Stimulated activated CD8-positive, alpha-beta memory T cell treated with anti-CD3 and anti-CD28 coated beads, Interleukin-7, amount 100 ng/mL, for 24 hours (primary cell): ENCODE results near the gene CCR8.
"Not testable (repeated sequence)": the region's sequence is repeated elsewhere in the genome, so short reads cannot be mapped to it uniquely, and the experiment has no call there.

Experiments
- DNase-seq: peaks from one replicate; pipeline ENCODE4 v3.0.0-alpha.2; 2020; ENCODE audit warnings: low read depth

CCR8 gene

DNA sequence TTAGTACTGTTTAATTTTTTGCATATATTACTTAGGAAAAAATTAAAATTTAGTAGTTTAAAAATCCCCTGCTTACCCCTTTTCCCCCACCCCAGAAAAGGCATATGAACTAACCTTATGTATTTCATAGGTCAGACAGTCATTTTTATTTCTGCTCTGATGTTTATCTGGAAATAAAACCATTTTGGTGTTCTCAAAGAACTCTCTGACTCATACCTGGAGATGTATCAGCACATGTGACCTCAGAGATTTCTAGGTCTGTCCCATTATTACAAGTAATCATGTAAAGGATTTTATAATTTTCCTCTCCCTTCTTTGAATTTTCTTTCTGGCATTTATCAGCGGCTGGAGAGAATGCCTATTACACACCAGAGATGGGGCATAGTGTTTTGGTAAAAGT, 14.1 kb upstream of the CCR8 start:
- no peak for DNase-seq

DNA sequence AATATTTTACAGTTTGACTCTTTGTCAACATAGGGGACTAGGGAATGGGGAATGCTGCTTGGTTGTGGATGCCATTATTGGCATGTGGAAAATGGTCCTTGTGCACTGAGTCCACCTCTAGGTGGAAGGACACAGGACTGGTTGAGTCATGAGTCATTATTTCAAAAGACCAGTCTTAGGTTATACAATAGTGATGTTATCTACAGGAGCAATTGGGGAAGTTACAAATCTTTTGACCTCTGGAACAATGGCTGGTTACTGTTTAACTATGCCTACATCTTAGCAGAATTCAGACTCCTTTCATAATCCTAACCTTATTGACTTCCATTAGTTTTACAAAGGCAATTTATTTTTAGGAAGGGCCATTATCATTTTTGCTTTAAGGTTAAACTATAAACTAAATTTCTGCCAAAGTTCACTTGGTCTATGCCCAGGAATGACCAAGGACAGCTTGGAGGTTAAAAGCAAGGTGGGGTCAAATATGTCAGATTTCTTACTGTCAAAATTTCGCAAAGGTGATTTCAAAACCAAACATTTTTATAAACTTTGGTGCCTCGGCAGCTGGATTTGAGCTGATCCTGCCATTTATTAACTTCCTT, 11.8 kb upstream of the CCR8 start:
- DNase-seq, result no peak

DNA sequence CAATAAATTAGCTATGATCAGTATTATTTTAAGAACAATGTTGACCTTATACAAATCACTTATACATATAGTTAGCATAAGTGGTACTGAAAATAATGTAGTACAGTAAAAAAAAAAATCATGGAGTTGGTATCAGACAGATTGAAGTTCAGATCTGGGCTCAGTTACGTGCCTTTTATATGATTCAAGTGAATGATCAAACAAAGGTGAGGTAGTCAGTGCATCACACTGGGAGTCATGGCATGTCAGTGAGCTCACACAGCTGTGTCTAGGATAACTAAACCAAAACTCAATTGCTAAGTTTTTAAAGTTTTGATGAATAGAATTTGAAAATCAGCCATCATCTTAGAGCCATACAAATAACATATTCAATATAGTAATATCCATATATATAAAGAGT, 11.2 kb upstream of the CCR8 start:
- DNase-seq, result no peak

DNA sequence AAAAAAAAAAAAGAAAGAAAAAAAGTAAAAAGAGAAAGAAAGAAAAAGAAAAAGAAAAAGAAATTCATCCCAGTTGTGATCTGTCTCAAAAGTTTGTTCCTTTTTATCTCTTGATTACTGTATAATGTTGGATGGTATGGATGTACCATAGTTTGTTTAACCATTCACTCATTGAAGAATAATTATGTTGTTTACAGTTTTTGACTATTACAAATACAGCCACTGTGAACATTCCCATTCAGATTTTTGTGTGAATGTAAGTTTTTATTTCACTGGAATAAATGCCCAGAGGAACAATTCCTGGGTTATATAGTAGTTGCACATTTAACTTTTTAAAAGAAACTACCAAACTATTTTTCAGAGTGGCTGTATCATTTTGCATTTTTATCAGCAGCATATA, 10.3 kb upstream of the CCR8 start:
- DNase-seq, result no peak

DNA sequence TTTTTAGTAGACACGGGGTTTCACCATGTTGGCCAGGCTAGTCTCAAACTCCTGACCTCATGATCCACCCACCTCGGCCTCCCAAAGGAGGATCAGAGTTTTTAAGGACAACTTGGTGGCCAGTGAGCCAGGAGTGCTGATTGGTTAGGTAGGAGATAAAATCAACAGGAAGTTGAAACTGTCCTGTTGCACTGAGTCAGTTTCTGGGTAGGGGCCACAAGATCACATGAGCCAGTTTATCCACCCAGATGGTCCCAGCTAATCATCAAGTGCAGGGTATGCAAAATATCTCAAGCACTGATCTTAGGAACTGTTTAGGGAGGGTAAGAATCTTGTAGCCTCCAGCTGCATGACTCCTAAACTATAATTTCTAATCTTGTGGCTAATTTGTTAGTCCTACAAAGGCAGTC, 7.9 kb upstream of the CCR8 start:
- not testable (repeated sequence) for DNase-seq

DNA sequence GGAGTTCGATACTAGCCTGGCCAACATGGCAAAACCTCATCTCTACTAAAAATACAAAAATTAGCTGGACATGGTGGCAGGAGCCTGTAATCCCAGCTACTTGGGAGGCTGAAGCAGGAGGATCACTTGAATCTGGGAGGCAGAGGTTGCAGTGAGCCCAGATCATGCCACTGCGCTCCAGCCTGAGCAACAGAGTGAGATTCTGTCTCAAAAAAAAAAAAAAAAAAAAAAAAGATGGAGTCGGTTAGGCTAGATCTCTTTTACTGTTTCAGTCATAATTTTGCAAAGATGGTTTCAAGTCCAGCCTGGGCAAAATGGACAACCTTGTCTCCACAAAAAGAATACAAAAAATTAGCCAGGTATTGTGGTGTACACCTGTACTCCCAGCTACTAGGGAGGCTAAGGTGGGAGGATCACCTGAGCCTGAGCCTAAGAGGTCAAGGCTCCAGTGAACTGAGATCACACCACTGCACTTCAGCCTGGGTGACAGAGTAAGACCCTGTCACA, 7.2 kb upstream of the CCR8 start:
- DNase-seq, result not testable (repeated sequence)

DNA sequence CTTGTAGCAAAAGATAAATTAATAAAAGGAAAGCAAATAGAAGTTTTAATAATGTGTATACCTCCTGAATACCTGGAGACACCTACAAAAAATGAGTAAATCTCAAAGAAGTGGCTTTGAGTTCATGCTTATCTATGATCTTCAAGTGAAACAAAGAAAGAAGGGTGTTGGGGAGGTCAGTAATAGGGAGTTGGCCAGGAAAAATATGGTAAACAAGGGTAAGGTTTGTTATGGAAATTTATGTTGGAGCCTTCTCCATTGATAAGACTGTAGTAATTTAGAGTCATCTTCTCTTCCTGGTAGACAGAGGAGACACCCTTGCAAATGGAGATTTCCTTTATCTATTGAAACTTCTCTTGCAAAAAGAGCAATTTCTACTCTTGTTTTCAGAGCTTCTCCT, 6.6 kb upstream of the CCR8 start:
- no peak for DNase-seq

DNA sequence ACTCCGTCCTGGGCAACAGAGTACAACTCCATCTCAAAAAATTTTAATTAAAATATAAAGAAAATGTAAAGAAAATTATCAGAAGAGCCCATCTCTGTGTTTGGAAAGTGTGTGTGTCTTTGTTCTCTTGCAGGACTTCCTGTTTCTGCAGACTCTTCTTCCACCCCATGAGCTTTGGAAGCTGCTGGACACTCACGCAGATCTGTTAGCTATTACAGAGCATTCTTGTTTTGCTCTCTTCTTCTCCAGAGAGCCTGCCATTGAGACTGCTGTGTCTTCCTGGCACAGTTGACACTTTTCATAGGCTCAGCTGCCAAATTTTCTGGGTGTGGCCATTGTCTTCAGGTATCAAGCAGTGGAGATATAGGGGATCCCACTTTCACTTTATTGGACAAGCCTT, 6.0 kb upstream of the CCR8 start:
- DNase-seq, result no peak

DNA sequence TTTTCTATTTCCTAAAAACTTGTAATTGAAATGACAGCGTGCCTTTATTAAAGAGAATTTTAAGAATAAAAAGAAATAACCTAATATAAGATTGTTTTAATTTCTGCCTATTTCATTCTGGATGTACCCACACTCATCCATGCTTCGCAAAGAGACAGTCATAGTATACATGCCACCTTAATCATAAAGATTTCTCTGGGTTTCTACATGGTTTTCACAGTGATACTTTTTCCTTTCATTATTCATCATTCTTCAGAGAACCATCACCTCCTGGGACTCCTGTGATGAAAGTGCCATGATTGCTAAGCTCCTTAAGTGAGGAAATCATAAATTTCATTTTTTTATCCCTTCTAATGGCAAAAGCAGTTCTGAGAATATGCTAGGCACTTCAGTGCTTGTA, 4.3 kb upstream of the CCR8 start:
- no peak for DNase-seq

DNA sequence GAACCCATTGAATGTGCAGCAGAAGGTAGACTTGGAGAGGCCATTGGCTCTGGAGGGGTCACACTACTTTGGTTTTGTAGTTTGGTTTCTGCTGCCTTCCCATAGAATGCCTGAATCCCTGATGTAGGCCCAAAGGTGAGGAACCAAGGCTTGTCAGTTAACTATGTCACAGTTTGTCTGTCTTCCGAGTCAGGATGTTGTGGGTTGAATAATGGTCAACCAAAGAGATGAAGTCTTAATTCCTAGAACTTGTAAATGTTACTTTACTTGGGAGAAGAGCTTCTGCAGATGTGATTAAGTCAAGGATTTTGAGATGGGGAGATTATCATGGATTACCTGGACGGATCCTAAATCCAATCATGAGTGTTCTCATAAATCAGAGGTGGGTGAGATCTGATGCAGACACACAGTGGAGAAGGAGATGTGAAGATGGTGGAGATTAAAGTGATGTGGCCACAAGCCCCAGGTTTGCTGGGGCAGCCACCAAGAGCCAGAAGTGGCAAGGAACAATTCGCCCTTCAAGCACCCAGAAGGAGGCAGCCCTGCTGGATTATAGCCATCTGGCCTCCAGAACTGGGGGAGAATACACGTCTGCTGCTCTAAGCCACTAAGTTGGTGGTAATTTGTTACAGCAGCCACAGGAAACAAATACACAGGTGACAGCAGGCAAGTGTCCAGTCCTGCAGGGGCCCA, 2.3 kb upstream of the CCR8 start:
- no peak for DNase-seq

DNA sequence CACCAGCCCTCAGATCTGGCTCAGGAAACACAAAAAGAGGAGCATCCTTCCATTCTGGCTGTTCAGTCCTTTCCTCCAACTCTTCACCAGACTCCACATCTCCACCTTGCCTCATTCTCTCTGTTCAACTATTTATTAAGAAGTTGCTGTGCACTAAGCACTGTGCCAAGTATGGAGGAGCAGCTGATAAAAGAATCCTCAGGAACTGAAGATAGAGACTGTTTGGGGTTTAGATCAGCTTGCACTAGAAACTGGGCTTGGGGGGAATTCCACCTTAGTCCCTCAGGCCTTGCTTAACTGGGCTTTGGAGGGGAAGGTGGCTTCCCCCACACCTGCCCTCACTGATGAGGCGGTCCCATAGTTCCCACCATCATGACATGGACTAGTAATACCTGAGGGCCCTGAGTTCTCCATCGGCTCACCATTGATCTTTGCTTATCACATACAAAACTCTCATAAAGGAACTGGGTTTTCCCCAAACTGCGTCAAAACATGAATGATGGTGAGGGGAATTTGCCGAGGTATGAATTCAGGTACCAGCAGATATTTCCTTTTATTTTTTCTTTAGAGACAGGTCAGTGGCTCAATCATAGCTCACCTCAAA, 1.7 kb upstream of the CCR8 start:
- DNase-seq, result no peak

DNA sequence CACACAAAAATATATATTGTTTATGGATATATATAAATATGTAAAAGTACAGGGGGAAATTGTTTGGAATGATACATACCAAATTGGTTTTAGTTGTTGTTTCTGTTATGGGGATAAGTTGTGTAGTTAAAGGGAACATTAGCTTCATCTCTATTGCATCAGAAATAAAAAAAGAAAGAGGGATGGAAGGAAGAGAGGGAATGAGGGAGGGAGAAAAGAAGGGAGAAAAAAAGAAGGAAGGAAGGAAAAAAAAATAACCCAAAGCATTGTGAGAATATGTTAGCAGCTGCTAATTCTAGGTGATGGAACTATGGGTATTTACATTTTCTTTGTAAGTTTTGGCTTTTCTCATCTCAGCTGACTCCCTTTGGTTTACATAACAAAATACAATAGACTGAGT, 1.3 kb downstream of the CCR8 start:
- DNase-seq, result no peak

DNA sequence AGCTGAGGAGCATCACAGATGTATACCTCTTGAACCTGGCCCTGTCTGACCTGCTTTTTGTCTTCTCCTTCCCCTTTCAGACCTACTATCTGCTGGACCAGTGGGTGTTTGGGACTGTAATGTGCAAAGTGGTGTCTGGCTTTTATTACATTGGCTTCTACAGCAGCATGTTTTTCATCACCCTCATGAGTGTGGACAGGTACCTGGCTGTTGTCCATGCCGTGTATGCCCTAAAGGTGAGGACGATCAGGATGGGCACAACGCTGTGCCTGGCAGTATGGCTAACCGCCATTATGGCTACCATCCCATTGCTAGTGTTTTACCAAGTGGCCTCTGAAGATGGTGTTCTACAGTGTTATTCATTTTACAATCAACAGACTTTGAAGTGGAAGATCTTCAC, 3.0 kb downstream of the CCR8 start:
- no peak for DNase-seq

DNA sequence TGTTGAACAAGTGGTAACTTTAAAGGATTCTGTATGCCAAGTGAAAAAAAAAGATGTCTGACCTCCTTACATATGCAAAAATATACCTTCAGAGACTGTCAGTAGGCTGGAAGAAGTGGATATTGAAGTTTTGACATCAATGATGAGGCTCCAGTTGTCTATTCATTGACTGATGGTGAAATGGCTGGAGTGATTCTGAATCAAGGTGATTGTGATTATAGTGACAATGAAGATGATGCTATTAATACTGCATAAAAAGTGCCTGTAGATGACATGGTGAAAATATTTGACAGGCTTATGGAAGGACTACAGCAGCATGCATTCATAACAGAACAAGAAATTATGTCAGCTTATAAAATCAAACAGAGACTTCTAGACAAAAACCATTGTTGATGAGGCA, 4.1 kb downstream of the CCR8 start:
- no peak for DNase-seq

DNA sequence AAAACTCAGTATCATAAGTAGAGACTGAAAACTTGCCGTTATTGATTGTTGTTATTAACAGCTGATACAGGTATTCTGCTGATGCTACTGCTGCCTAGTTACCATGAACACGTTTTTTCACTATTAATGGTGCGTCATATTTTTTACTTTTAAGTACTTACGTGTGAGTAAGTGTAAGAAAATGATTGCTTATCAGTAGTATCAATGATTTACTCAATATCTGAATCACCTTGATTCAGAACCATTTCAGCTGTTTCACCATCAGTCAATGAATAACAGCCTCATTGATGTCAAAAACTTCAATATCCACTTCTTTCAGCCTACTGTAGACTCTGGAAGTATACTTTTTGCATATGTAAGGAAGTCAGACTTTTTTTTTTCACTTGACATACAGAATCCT, 4.7 kb downstream of the CCR8 start:
- no peak for DNase-seq

DNA sequence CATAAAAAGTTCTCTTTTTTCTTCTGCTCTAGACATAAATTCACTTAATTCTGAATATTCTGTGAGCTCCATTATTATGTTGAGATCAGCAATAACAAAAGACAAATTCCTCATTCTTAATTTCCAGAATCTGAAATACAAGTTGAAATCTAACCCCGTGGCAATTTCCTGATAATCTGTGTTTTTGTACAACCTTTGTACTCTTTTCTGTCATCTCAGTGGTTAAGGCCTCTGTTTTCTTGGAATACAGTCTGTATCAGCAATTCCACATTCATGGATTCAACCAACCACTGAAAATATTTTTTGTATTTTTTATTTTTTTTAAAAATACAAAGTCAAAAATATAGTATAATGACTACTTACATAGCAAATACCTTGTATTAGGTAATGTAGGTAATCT, 8.7 kb downstream of the CCR8 start:
- DNase-seq, result no peak

DNA sequence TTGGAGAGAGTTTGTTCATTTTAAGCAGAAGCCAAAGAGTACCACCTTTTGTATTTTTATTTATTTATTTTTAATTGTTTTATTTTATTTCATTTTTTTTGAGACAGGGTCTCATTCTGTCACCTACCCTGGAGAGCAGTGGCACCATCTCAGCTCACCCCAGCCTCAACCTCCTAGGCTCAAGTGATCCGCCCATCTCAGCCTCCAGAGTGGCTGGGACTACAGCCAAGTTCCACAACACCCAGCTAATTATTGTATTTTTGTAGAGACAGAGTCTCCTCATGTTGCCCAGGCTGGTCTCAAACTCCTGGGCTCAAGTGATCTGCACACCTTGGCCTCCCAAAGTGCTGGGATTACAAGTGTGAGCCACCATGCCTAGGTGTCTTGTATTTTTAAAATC, 9.6 kb downstream of the CCR8 start:
- DNase-seq, result no peak

DNA sequence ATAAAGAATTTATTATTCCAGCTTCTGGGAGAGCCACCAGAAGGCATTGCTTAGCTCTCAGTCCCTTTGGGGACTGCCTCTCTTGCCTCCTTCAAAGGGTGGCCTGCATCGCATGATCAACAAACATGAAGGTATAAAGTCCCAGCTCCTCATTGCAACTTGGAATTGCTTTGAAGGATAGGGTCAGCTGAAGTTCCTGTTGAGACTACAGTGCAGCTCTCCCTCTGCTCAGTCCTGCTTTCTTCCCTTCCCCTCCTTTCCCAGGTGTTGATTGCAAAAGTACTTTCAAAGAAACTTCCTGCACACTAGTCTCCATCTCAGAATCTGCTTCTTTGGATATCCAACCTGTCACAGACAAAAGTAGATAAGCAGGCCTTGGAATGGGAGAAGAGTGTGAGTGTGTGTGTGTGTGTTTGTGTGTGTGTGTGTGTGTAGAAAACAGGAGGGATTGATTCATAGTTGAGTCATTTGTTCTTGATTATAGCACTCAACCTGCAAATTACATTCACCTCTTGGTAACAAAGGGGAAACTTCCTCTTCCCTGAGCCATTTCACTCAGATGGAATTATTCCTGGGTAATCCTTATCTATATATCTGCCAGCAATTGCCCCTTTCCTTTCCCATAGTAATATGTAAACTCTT, 13.7 kb downstream of the CCR8 start:
- no peak for DNase-seq

DNA sequence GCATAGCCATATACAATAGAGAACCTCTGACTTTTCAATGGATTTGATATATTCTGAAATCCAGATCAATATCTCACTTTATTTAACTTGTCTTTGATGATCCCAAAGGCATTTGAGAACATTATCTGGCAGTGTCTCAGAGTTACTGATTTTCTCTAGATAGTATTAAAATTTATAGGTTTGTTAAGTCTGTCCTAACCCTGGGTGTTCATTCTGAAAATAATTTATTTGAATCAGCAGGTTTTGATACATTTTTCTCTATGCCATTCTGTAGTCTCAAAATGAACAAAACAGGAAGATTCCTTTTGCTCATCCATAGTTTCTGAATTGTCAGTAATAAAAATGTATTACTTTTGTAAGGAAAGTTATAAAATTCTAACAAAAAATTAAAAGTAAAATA, 14.3 kb downstream of the CCR8 start:
- DNase-seq, result no peak

DNA sequence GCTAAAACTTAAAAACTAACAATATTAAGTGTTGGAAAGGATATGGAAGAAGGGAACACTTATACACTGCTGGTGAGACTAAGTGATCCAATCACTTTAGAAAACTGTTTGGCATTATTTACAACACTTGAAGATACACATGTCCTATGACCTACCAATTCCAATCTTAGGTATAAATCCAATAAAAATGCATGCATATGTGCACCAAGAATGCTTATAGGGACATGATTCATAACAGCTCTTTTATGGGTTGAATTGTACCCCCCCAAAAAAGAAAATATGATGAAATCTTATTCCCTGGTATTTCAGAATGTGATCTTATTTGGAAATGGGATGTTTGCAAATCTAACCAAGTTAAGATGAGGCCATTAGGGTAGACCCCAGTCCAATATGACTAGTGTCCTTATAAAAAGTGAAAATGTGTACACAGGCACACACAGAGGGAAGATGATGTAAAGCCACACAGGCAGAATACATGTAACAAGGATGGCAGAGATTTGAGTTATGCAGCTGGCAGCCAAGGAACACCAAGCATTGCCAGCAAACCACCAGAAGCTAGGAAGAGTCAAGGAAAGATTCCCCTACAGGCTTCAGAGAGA, 15.3 kb downstream of the CCR8 start:
- DNase-seq, result no peak

DNA sequence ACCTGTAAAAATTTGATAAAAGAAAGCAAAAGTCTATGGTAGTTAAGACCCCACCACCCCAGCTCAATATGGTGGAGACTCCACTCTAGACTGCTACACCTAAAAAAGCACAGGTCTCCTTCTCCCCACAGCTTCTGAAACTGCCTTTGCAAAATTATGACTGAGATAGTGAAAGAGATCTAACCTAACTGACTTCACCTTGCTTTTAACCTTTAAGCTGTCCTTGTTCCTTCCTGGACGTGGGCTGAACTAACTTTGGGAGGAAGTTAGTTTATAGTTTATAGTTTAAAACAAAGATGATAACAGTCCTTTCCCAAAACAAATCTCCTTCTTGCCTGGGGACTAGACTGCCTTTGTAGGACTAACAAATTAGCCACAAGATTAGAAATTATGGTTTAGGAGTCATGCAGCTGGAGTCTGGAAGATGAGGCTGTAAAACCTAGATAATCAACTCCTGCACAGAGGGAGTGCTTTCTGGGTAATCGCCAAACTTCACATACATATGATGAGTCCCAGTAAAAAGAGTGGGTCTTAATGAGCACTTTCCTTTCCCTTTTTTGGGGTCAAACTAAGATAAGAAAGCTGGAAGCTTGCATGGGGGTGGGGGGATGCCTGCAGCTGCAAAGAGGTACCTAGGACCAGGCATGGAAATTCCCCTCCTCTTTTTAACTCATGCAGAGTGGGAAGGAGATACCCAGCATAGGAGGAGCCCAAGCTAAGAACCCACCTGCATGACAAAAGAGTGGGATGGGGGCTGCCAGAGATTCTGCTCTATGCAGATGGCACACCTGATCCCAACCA, 17.5 kb downstream of the CCR8 start:
- no peak for DNase-seq

DNA sequence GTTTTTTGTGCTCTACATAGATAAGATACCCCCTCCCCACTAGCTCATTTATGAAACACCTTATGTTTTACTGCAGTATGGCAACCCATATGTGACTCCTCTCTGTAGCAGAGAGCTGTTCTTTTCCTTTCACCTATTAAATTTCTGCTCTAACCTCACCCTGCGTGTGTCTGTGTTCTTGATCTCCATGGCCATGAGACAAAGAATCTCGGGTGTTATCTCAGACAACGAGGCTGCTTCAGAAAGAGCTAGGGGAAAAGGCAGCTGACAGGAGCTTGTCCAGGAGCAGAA, 18.0 kb downstream of the CCR8 start:
- DNase-seq, result no peak
